Peyer's patch (tissue), 4 donors: ENCODE data around the gene ZDHHC6. TPM values are rescaled to one million over a fixed set of nuclear protein-coding genes. Genes with fewer than 3 reads are reported as not detected.

Experiments used
- DNase-seq, 3 donors: peaks; one replicate each; pipeline ENCODE4 v3.0.0-alpha.2; 2017 to 2019
- H3K27ac ChIP-seq, 4 donors: fragments of 200-600 bp; sonication (generic); one replicate each; pipeline ENCODE4 v1.5.1; 2016 to 2019
- H3K27me3 ChIP-seq, 2 donors: fragments of 200-600 bp; sonication (generic); one replicate each; pipeline ENCODE4 v1.5.1; 2019
- H3K36me3 ChIP-seq, 3 donors: fragments of 200-600 bp; sonication (generic); one replicate each; pipeline ENCODE4 v1.5.1; 2016 to 2019
- H3K4me1 ChIP-seq, 4 donors: fragments of 200-600 bp; sonication (generic); one replicate each; pipeline ENCODE4 v1.5.1; 2016 to 2019
- H3K4me3 ChIP-seq, 4 donors: fragments of 200-600 bp; sonication (generic); 1 replicate in 3 of 4; 2 replicates in 1 of 4; pipeline ENCODE4 v1.5.1; 2016 to 2019; ENCODE audit warnings: mild to moderate bottlenecking in 1 of 4
- H3K9me3 ChIP-seq, 4 donors: fragments of 200-600 bp; sonication (generic); one replicate each; pipeline ENCODE4 v1.5.1; 2016 to 2019; ENCODE audit warnings: mild to moderate bottlenecking in 1 of 4
- POLR2A ChIP-seq, 2 donors: fragments of 450-650 bp; IDR thresholded peaks; one replicate each; pipeline ENCODE4 v1.5.1; 2017; ENCODE audit warnings: antibody characterized with exemption in 2 of 2, mild to moderate bottlenecking in 2 of 2, moderate library complexity in 2 of 2
- total RNA-seq, 4 donors: library from RNA; depleted of rRNA; stranded (reverse); fragments of >200 nt; gene quantifications; one replicate each; pipeline ENCODE4 v1.1.0, GENCODE V29; 2016
- TF ChIP-seq, protein P1 (sequence below), 6 experiments: fragments of 450-650 bp in 4 of 6; fragments of 200-600 bp in 2 of 6; sonication (generic) in 1 of 6; IDR thresholded peaks; one replicate each; pipeline ENCODE4 v1.5.1; 2017 to 2019; ENCODE audit warnings: antibody characterized with exemption in 6 of 6, mild to moderate bottlenecking in 3 of 6, moderate library complexity in 1 of 6

Gene ZDHHC6
- total RNA-seq, 4 donors from 2014 or later = 28.4 to 53.8 (median 38.7) TPM

DNA sequence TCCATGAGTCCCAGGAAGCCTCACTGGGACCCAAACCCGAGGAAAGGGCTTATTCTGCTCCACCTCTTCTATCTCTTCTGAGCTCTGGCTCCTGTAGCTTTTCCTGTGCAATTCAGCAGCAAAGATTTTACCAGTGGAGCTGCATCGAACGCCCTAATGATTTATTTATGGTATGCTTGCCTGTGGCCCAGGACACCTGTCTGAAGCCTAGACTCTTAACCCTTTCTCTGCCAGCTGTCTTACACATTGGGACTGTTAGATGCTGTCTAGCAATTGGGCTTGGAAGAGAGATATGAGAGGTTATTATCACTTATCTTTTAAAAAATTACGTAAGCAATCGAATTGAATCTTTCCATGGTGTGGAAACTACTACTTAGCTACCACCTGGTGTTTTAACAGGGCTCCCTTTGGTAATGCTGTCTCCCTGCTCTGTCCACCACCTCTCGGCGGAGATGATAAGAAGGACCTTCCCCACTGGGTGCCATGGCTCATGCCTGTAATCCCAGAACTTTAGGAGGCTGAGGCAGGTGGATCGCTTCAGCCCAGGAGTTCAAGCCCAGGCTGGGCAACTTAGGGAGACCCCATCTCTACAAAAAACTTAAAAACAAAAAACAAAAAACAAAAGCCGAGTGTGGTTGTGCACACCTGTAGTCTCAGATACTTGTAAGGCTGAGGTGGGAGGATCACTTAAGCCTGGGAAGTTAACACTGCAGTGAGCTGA is 64.0 kb downstream of the ZDHHC6 start:
- H3K4me3 ChIP-seq = peak overlapping the region in 1 of 4 donors; percentile 1
- TF ChIP-seq, protein P1, sequence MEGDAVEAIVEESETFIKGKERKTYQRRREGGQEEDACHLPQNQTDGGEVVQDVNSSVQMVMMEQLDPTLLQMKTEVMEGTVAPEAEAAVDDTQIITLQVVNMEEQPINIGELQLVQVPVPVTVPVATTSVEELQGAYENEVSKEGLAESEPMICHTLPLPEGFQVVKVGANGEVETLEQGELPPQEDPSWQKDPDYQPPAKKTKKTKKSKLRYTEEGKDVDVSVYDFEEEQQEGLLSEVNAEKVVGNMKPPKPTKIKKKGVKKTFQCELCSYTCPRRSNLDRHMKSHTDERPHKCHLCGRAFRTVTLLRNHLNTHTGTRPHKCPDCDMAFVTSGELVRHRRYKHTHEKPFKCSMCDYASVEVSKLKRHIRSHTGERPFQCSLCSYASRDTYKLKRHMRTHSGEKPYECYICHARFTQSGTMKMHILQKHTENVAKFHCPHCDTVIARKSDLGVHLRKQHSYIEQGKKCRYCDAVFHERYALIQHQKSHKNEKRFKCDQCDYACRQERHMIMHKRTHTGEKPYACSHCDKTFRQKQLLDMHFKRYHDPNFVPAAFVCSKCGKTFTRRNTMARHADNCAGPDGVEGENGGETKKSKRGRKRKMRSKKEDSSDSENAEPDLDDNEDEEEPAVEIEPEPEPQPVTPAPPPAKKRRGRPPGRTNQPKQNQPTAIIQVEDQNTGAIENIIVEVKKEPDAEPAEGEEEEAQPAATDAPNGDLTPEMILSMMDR (IDR thresholded peaks at IDR 0.05) = no peak
- no peak for TF ChIP-seq POLR2A (IDR thresholded peaks at IDR 0.05)
- H3K27me3 ChIP-seq = no peaks in the 10 kb centered on the region

More for the DNA sequence above, 64.0 kb downstream of the ZDHHC6 start:
- Histone ChIP-seq H3K36me3 (no peaks in the 10 kb centered on the region), H3K4me1 (peaks cover 0 to 32% (median 2%) of the 10 kb centered on the region in 4 donors), H3K27ac (peak overlapping the region in 3 of 4 donors; percentile 58 to 96 (median 76)), H3K9me3 (no peaks in the 10 kb centered on the region)
- DNase-seq = no peak

Other genes with a start within 250 kb of the ZDHHC6 start
- gene TECTB, start 163.5 kb downstream of the ZDHHC6 start, total RNA-seq = not detected
- gene ACSL5, start 72.8 kb downstream of the ZDHHC6 start, total RNA-seq = 1,000 to 10,000 TPM in 1 of 4 donors, 100 to 1,000 TPM in 3; 133 to 1,137 (median 595) TPM
- 100 to 1,000 TPM in 3 of 4 donors, 10 to 100 TPM in 1; 97.2 to 710 (median 170) TPM for gene VTI1A, start 301 bp upstream of the ZDHHC6 start, total RNA-seq